HG03565 (cell line): ENCODE data around the gene KLRD1.
"Not testable (repeated sequence)": the region's sequence is repeated elsewhere in the genome, so short reads cannot be mapped to it uniquely, and the experiment has no call there.

Experiments used
- ATAC-seq: cut with Tn5 transposase; IDR thresholded peaks from one replicate; pipeline ENCODE4 v1.9.1; 2021; ENCODE audit warnings: mild to moderate bottlenecking, moderate library complexity; ENCODE audit not compliant: unreplicated experiment

Gene KLRD1

GRCh38 chr12:10336196-10336595 is 28.5 kb downstream of the KLRD1 start:
- ATAC-seq: not testable (repeated sequence)

DNA sequence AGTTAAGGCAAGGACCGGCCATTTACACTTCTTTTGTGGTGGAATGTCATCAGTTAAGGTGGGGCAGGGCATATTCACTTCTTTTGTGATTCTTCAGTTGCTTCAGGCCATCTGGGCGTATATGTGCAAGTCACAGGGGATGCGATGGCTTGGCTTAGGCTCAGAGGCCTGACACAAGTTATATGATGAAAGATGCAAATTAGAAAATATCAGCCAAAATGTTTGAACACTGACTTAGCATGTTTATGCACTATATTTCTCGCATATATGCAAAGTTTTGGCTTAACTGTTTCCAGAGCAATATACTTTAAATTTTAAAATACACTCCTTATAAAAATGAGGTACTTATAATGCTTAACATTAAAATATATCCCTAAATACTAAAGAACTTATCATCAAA is 30.8 kb downstream of the KLRD1 start:
- not testable (repeated sequence) for ATAC-seq

- ATAC-seq: no peak
Observed at GRCh38 chr12:10339053-10339840, 31.6 kb downstream of the KLRD1 start.

DNA sequence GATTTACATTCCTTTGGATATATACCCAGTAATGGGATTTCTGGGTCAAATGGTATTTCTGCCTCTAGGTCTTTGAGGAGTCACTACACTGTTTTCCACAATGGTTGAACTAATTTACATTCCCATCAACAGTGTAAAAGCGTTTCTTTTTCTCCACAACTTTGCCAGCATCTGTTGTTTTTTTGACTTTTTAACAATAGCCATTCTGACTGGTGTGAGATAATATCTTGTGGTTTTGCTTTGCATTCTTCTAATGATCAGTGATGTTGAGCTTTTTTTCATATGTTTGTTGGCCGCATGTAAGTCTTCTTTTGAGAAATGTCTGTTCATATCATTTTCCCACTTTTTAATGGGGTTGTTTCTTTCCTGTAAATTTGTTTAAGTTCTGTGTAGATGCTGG is 33.3 kb downstream of the KLRD1 start:
- not testable (repeated sequence) for ATAC-seq

DNA sequence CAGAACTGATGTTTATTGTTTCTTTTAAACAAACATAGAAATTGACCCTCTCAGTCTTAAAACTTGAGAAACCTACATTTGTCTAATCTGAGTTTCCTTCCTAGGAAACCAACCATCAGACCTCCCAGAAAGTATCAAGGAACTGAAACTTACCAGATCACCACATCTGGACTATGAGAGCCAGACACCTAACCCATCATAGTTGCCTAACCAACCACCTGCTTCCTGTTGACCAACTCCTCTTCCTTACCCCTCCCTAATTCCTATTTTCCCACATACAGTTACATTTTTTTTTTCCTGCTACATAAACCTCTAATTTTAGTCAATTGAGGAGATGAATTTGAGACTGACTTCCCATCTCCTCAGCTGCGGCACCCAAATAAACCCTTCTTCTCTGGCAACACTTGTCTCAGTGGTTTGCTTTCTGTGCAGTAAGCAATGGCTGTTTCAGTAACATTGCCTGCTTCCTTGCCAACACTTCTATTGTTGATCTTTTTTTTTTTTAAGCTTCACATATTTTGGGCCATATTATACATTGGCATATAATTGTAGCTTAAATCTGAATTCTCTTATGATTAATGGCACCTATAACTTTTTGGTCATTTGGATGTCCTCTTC is 34.3 kb downstream of the KLRD1 start:
- no peak for ATAC-seq

- ATAC-seq: not testable (repeated sequence)
Observed at GRCh38 chr12:10351457-10351856, 43.8 kb downstream of the KLRD1 start.

GRCh38 chr12:10354071-10354470 is 46.4 kb downstream of the KLRD1 start:
- no peak for ATAC-seq

- no peak for ATAC-seq
Observed at GRCh38 chr12:10354502-10354901, 46.8 kb downstream of the KLRD1 start.

DNA sequence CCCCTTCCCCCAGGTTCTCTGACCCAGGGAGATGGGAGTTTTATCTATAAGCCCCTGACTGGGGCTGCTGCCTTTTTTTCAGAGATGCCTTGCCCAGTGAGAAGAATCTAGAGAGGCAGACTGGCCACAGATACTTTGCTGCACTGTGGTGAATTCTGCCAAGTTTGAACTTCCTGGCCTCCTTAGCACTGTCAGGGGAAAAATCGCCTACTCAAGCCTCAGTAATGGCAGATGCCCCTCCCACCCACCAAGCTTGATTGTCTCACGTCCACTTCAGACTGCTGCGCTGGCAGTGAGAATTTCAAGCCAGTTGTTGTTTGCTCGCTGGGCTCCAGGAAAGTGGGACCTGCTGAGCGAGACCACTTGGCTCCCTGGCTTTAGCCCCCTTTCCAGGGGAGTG is 50.5 kb downstream of the KLRD1 start:
- no peak for ATAC-seq

DNA sequence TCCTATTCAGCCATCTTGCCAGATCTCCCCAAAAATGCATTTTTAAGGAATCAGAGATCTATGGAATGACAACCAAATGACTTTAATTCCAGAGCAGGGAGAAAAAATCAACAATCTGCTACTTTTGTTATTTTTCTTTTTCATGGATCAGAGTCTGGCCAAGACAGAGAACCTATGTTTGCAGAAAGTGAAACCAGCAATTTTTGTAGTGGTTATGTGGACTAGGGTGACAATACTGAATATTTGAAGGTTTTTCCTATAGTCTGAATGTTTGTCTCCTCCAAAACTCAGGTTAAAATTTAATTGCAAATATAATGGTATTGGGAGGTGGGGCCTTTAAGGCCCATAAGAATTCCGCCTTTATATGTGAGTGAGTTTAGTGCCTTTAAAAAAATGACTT is 51.3 kb downstream of the KLRD1 start:
- no peak for ATAC-seq

GRCh38 chr12:10361084-10361483 is 53.4 kb downstream of the KLRD1 start:
- ATAC-seq: no peak

GRCh38 chr12:10361622-10362021 is 54.0 kb downstream of the KLRD1 start:
- ATAC-seq: no peak

GRCh38 chr12:10362325-10362724 is 54.7 kb downstream of the KLRD1 start:
- no peak for ATAC-seq

- ATAC-seq: no peak
Observed at GRCh38 chr12:10362828-10363657, 55.4 kb downstream of the KLRD1 start.

DNA sequence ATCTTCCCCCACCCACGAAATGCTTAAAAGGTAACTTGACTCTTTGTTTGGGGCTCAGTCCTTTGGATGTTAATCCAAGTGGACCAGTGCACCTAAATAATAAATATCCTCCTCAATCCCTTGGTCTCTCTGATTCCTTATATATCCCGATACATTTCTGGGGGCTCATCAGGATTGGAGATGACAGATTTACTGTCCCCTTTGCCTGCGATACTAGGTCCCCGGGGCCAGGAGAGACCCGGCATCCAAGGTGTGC is 55.9 kb downstream of the KLRD1 start:
- ATAC-seq: no peak

GRCh38 chr12:10363914-10364814 is 56.5 kb downstream of the KLRD1 start:
- ATAC-seq: peak; percentile 83

DNA sequence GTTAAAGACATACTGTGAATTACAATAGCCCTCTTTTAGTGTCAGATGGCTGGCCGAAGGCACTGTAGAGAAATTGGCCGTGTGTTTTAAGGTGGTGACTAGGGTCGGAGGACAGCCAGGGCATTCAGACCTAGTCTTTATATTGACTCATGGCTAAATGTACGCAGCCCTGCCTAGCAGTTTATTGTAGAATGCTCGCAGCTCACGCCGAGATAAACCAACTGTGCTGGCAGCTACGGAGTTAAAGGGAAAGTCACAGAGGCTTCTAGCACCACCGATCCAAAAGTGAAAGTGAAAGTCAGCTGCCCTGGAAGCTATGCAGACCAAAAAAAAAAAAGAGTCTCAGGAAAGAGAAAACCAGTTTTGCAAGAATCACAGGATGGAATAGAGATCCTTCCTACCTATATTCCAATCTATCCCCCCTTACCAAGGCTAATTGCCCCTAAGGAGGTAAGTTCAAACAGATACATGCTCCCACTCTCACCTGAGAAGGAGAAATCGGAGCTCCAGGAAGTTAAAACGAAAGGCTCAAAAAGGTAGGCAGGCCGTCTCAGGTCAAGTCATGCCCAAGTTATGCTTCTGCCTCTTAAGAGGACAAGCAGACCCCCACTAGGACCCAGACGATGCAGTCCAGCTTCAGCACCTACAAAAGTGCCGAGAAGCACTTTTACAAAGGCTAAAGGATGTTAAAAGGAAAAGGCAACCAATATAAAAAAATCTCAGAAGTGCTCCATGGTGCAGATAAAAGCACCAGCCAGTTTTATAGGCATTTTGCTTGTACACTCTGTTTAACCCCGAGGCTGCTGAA is 57.3 kb downstream of the KLRD1 start:
- peak; percentile 43 for ATAC-seq

GRCh38 chr12:10365696-10366405 is 58.2 kb downstream of the KLRD1 start:
- ATAC-seq: no peak

- ATAC-seq: no peak
Observed at GRCh38 chr12:10366875-10367274, 59.2 kb downstream of the KLRD1 start.
